K562 treated with DMSO at 1 percent for 4 hours (cell line): ENCODE data around the gene RAB22A. TPM values are rescaled to one million over a fixed set of nuclear protein-coding genes. Genes with fewer than 3 reads are reported as not detected.

Experiments
- total RNA-seq: library from RNA; unstranded; fragments of 300-600 nt; gene quantifications from 2 replicates; pipeline ENCODE4 v1.2.3, GENCODE V29; 2022; ENCODE audit not compliant: insufficient read depth

RAB22A gene, protein sequence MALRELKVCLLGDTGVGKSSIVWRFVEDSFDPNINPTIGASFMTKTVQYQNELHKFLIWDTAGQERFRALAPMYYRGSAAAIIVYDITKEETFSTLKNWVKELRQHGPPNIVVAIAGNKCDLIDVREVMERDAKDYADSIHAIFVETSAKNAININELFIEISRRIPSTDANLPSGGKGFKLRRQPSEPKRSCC
- total RNA-seq, result 5.2 and 6.5 TPM in 2 replicates

DNA sequence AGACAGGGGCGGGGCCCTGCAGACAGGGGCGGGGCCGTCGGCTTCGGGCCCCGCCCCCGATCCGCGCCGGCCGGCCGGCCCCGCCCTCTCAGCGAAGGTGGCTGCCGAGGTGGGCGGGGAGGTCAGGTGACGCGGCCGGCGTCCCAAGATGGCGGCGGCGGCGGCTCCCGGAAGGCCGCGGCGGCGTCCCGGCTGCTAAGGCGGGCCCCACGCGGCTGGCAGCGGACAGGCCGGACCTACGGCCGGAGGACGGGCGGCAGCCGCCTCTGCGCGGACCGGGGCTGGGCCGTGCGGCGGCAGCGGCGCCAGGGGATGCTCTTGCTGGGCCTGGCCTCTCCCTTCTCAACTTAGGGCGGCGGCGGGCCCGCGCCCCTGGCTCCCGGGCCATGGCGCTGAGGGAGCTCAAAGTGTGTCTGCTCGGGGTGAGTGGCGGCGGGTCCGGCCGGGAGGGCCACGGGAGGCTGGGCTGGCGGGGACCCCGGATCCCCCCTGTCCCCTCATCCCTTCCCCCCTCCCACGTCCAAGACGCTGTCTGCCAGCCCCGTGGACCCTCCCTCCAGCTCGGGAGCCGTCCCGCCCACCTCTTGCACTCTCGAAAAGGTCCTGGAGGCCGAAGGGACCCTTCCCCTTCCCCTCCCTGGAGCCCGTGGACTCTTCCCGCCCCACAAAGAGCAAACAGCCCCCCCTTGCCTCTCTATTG, at the start of gene RAB22A:
RAB22A (plus strand) TSS at position 125 of the 700 bp plus-strand sequence; CDS start at position 387, 262 bp downstream.

DNA sequence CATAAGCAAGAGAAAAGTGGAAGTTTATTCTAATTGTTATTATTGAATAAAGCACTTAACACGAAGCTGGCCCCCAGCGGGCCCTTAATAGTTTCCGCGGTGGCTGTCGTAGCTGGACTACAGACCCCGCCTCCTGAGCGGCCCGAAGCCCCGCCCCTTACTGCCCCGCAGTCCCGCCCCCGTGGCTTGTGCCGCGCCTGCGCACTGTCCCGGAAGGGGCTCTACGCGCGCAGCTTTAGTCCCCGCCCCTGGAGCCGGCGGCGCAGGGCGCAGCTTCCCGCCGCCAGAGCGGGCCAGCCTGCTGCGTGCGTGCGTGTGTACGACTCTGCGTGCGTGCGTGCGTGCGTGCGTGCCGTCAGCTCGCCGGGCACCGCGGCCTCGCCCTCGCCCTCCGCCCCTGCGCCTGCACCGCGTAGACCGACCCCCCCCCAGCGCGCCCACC, 79.4 kb downstream of the RAB22A start, which contains the start of gene VAPB:
VAPB (plus strand) TSS at position 348 of the 442 bp plus-strand sequence. CDS start 231 bp downstream, outside the sequence.

Other genes with a start within 250 kb of the RAB22A start
- gene ANKRD60, start 81.1 kb upstream of the RAB22A start, total RNA-seq, result not detected in 2 replicates
- gene VAPB, start 79.5 kb downstream of the RAB22A start, total RNA-seq, result 27.4 and 32.8 TPM in 2 replicates
- not detected in 2 replicates for gene APCDD1L, start 205.7 kb downstream of the RAB22A start, total RNA-seq